Midbrain (tissue), 1 donor: Measurements from ENCODE around the gene TMEM150C.
"Not testable (repeated sequence)": the region's sequence is repeated elsewhere in the genome, so short reads cannot be mapped to it uniquely, and the experiment has no call there.

Source experiments
- DNase-seq: peaks from one replicate; lab custom pipeline; 2025; lab: John Stamatoyannopoulos, UW

TMEM150C gene

GRCh38 chr4:82569076-82569475 is 7.3 kb upstream of the TMEM150C start:
- no peak for DNase-seq

GRCh38 chr4:82567444-82567843 is 5.7 kb upstream of the TMEM150C start:
- DNase-seq, result no peak

GRCh38 chr4:82562564-82562854 is 721 bp upstream of the TMEM150C start:
- DNase-seq, result no peak

- DNase-seq, result no peak
Observed at GRCh38 chr4:82560853-82561785, 669 bp downstream of the TMEM150C start.

- no peak for DNase-seq
Observed at GRCh38 chr4:82559735-82560120, 2.1 kb downstream of the TMEM150C start.

- peak; percentile 15 for DNase-seq
Observed at GRCh38 chr4:82559090-82559734, 2.6 kb downstream of the TMEM150C start.

- no peak for DNase-seq
Observed at GRCh38 chr4:82555276-82555675, 6.5 kb downstream of the TMEM150C start.

- no peak for DNase-seq
Observed at GRCh38 chr4:82553020-82553419, 8.8 kb downstream of the TMEM150C start.

- no peak for DNase-seq
Observed at GRCh38 chr4:82551734-82552133, 10.1 kb downstream of the TMEM150C start.

- DNase-seq, result not testable (repeated sequence)
Observed at GRCh38 chr4:82547850-82548249, 13.9 kb downstream of the TMEM150C start.

- DNase-seq, result no peak
Observed at GRCh38 chr4:82543131-82543530, 18.7 kb downstream of the TMEM150C start.

GRCh38 chr4:82542642-82543041 is 19.1 kb downstream of the TMEM150C start:
- DNase-seq, result no peak

GRCh38 chr4:82529322-82529721 is 32.5 kb downstream of the TMEM150C start:
- no peak for DNase-seq

- DNase-seq, result no peak
Observed at GRCh38 chr4:82528868-82529267, 32.9 kb downstream of the TMEM150C start.

GRCh38 chr4:82528074-82528473 is 33.7 kb downstream of the TMEM150C start:
- DNase-seq, result no peak

- DNase-seq, result no peak
Observed at GRCh38 chr4:82525307-82525911, 36.4 kb downstream of the TMEM150C start.

- no peak for DNase-seq
Observed at GRCh38 chr4:82524570-82525152, 37.1 kb downstream of the TMEM150C start.

- no peak for DNase-seq
Observed at GRCh38 chr4:82523179-82523578, 38.6 kb downstream of the TMEM150C start.

- DNase-seq, result no peak
Observed at GRCh38 chr4:82522472-82522871, 39.3 kb downstream of the TMEM150C start.

- DNase-seq, result no peak
Observed at GRCh38 chr4:82521283-82521682, 40.5 kb downstream of the TMEM150C start.

GRCh38 chr4:82519776-82520175 is 42.0 kb downstream of the TMEM150C start:
- no peak for DNase-seq

- DNase-seq, result no peak
Observed at GRCh38 chr4:82519072-82519471, 42.7 kb downstream of the TMEM150C start.

- DNase-seq, result no peak
Observed at GRCh38 chr4:82517043-82517442, 44.7 kb downstream of the TMEM150C start.
